H1 (cell line): ENCODE results near the gene OCEL1. TPM values are rescaled to one million over a fixed set of nuclear protein-coding genes. Genes with fewer than 3 reads are reported as not detected.

Source experiments
- CTCF ChIA-PET: fragments of 300-600 bp; sonication (Branson Sonifier 250); formaldehyde crosslinking; loops from one replicate; lab custom pipeline; 2021; ENCODE audit not compliant: partially characterized antibody; lab: Charles Lee
- POLR2A ChIA-PET: fragments of 300-600 bp; sonication (Branson Sonifier 250); formaldehyde crosslinking; loops from one replicate; lab custom pipeline; 2021; ENCODE audit warnings: inconsistent platforms; ENCODE audit not compliant: partially characterized antibody; lab: Charles Lee
- DNase-seq, 2 experiments: peaks; one replicate each; pipeline versions ENCODE4 v3.0.0 to v3.0.0-alpha.2; 2010 to 2022; ENCODE audit warnings: low spot score in 2 of 2, low read depth in 1 of 2, mixed read lengths in 1 of 2
- FAIRE-seq: peaks from 2 replicates; lab custom pipeline; 2011; peaks lifted over from hg19 to GRCh38; lab: Jason Lieb, UNC
- H2AFZ ChIP-seq: 2 replicates; pipeline ENCODE4 v1.8.1; 2012; ENCODE audit warnings: low read length, inconsistent platforms
- H2AK5ac ChIP-seq: 2 replicates; pipeline ENCODE4 v1.6.1; 2013; ENCODE audit warnings: low read depth, low read length
- H2BK120ac ChIP-seq: replicated peaks from 2 replicates; pipeline ENCODE3; 2013; ENCODE audit warnings: low read depth, low read length, inconsistent platforms
- H2BK12ac ChIP-seq: 2 replicates; pipeline ENCODE4 v1.6.1; 2013; ENCODE audit warnings: low read depth, low read length
- H2BK15ac ChIP-seq: 2 replicates; pipeline ENCODE4 v1.6.1; 2013; ENCODE audit warnings: low read length
- H2BK20ac ChIP-seq: 2 replicates; pipeline ENCODE4 v1.6.1; 2013; ENCODE audit warnings: low read length
- H2BK5ac ChIP-seq: 2 replicates; pipeline ENCODE4 v1.6.1; 2013; ENCODE audit warnings: low read depth, low read length
- H3K14ac ChIP-seq: 2 replicates; pipeline ENCODE4 v1.6.1; 2013; ENCODE audit warnings: inconsistent platforms; ENCODE audit not compliant: insufficient read length
- H3K18ac ChIP-seq: 2 replicates; pipeline ENCODE4 v1.6.1; 2013; ENCODE audit warnings: low read length; ENCODE audit errors: extremely low read depth
- H3K23ac ChIP-seq: 2 replicates; pipeline ENCODE4 v1.6.1; 2013; ENCODE audit warnings: inconsistent platforms; ENCODE audit not compliant: insufficient read length
- H3K23me2 ChIP-seq: 2 replicates; pipeline ENCODE4 v1.6.1; 2013; ENCODE audit warnings: low read depth, low read length
- H3K27ac ChIP-seq: 2 replicates; pipeline ENCODE4 v1.6.1; 2011; ENCODE audit warnings: low read depth, low read length, inconsistent platforms
- H3K27me3 ChIP-seq, 4 experiments: replicated peaks in 1 of 4; 1 replicate in 1 of 4; 2 replicates in 3 of 4; pipeline versions ENCODE4 v1.6.1 to v1.8.1; 2011 to 2013; ENCODE audit warnings: low read length in 3 of 4, mild to moderate bottlenecking in 3 of 4, inconsistent platforms in 2 of 4, mixed read lengths in 2 of 4, moderate library complexity in 1 of 4; ENCODE audit not compliant: control insufficient read depth in 3 of 4, insufficient read depth in 3 of 4; ENCODE audit errors: extremely low read depth in 1 of 4
- H3K36me3 ChIP-seq, 4 experiments: 2 replicates each; pipeline versions ENCODE4 v1.6.1 to v1.8.1; 2011 to 2013; ENCODE audit warnings: mild to moderate bottlenecking in 4 of 4, low read length in 3 of 4, moderate library complexity in 2 of 4, control low read depth in 1 of 4, inconsistent platforms in 1 of 4; ENCODE audit not compliant: insufficient read depth in 4 of 4, control insufficient read depth in 2 of 4
- H3K4ac ChIP-seq: replicated peaks from 2 replicates; pipeline ENCODE3; 2013; ENCODE audit warnings: low read length, low read depth, mixed read lengths, inconsistent platforms; ENCODE audit not compliant: insufficient read length
- H3K4me1 ChIP-seq, 4 experiments: replicated peaks in 1 of 4; 1 replicate in 1 of 4; 2 replicates in 3 of 4; pipeline versions ENCODE4 v1.6.1 to v1.8.1; 2011 to 2013; ENCODE audit warnings: low read length in 3 of 4, inconsistent platforms in 2 of 4, mixed read lengths in 1 of 4; ENCODE audit not compliant: insufficient read depth in 4 of 4, control insufficient read depth in 3 of 4
- H3K4me2 ChIP-seq, 2 experiments: 2 replicates each; pipeline versions ENCODE4 v1.6.1 to v1.8.1; 2011 to 2013; ENCODE audit warnings: low read depth in 2 of 2, low read length in 2 of 2, control low read depth in 1 of 2, inconsistent platforms in 1 of 2, mild to moderate bottlenecking in 1 of 2; ENCODE audit not compliant: insufficient read depth in 1 of 2
- H3K4me3 ChIP-seq, 4 experiments: fragments of 200-600, 300-600 bp in 1 of 4; sonication (generic), shearing (Covaris generic), sonication (Bioruptor Twin) in 1 of 4; 2 replicates each; pipeline versions ENCODE4 v1.5.1 to v1.8.1; 2011 to 2016; ENCODE audit warnings: low read length in 4 of 4, low read depth in 3 of 4, control low read depth in 2 of 4, inconsistent platforms in 2 of 4, mild to moderate bottlenecking in 2 of 4, mixed read lengths in 1 of 4, moderate library complexity in 1 of 4; ENCODE audit not compliant: insufficient read depth in 2 of 4; ENCODE audit errors: extremely low read depth in 1 of 4
- H3K56ac ChIP-seq: replicated peaks from 2 replicates; pipeline ENCODE3; 2013; ENCODE audit warnings: low read depth, mild to moderate bottlenecking, mixed read lengths, low read length, inconsistent platforms; ENCODE audit not compliant: insufficient read length
- H3K79me1 ChIP-seq: 2 replicates; pipeline ENCODE4 v1.6.1; 2013; ENCODE audit warnings: low read depth, low read length, control low read depth
- H3K79me2 ChIP-seq, 2 experiments: 2 replicates each; pipeline versions ENCODE4 v1.6.1 to v1.8.1; 2012 to 2013; ENCODE audit warnings: low read length in 2 of 2, mild to moderate bottlenecking in 2 of 2, inconsistent platforms in 1 of 2; ENCODE audit not compliant: insufficient read depth in 2 of 2, control insufficient read depth in 1 of 2
- H3K9ac ChIP-seq, 4 experiments: replicated peaks in 1 of 4; 1 replicate in 1 of 4; 2 replicates in 3 of 4; pipeline versions ENCODE4 v1.6.1 to v1.8.1; 2011 to 2013; ENCODE audit warnings: low read depth in 3 of 4, low read length in 3 of 4, control low read depth in 2 of 4, mild to moderate bottlenecking in 2 of 4, moderate library complexity in 2 of 4, inconsistent platforms in 1 of 4; ENCODE audit errors: extremely low read depth in 1 of 4
- H3K9me3 ChIP-seq, 2 experiments: 2 replicates each; pipeline versions ENCODE4 v1.6.1 to v1.8.1; 2012 to 2013; ENCODE audit warnings: mild to moderate bottlenecking in 2 of 2, moderate library complexity in 2 of 2, control low read depth in 1 of 2, inconsistent platforms in 1 of 2, low read depth in 1 of 2, low read length in 1 of 2, mixed read lengths in 1 of 2; ENCODE audit not compliant: insufficient read depth in 2 of 2
- H4K20me1 ChIP-seq, 2 experiments: replicated peaks in 1 of 2; 2 replicates each; pipeline versions ENCODE3 to v1.8.1; 2011 to 2013; ENCODE audit warnings: inconsistent platforms in 2 of 2, low read length in 2 of 2, mild to moderate bottlenecking in 1 of 2; ENCODE audit not compliant: insufficient read depth in 2 of 2, control insufficient read depth in 1 of 2
- H4K5ac ChIP-seq: 2 replicates; pipeline ENCODE4 v1.6.1; 2013; ENCODE audit warnings: low read length, low read depth, mixed read lengths, inconsistent platforms; ENCODE audit not compliant: insufficient read length
- H4K8ac ChIP-seq: 2 replicates; pipeline ENCODE4 v1.8.0; 2013; ENCODE audit warnings: mild to moderate bottlenecking, moderate library complexity, low read length, inconsistent platforms; ENCODE audit not compliant: insufficient read depth; ENCODE audit errors: extremely low read depth
- H4K91ac ChIP-seq: replicated peaks from 2 replicates; pipeline ENCODE3; 2013; ENCODE audit warnings: low read length, mixed read lengths, inconsistent platforms; ENCODE audit not compliant: insufficient read length
- EP300 ChIP-seq, 2 experiments: IDR thresholded peaks; 1 replicate in 1 of 2; 2 replicates in 1 of 2; pipeline ENCODE4 v1.6.1; 2011 to 2012; ENCODE audit warnings: low read depth in 2 of 2, low read length in 2 of 2, mild to moderate bottlenecking in 2 of 2, borderline replicate concordance in 1 of 2, inconsistent platforms in 1 of 2, moderate library complexity in 1 of 2
- JUN ChIP-seq: IDR thresholded peaks from 2 replicates; pipeline ENCODE4 v1.6.1; 2011; ENCODE audit warnings: low read depth, mild to moderate bottlenecking, improper control_type of control experiment, low read length
- KDM5A ChIP-seq: fragments of 200-600 bp; IDR thresholded peaks from 2 replicates; pipeline ENCODE4 v1.7.1; 2012; ENCODE audit warnings: mild to moderate bottlenecking, low read length, inconsistent platforms, mixed read lengths
- SP1 ChIP-seq: IDR thresholded peaks from 2 replicates; pipeline ENCODE4 v1.6.1; 2011; ENCODE audit warnings: low read depth, low read length
- WGBS, 2 experiments: shearing (Covaris generic) in 1 of 2; methylation state at CpG; one replicate each; pipeline versions ENCODE4 v1.1.6 to v1.1.7; 2013 to 2015; ENCODE audit warnings: low lambda C conversion rate in 2 of 2, mixed read lengths in 2 of 2, inconsistent platforms in 1 of 2, low coverage in 1 of 2, missing lambda C conversion rate in 1 of 2; ENCODE audit not compliant: insufficient replicate concordance in 2 of 2, insufficient coverage in 1 of 2, insufficient read length in 1 of 2; ENCODE audit errors: extremely low coverage in 1 of 2, missing lambda C conversion rate in 1 of 2; 5-methylcytosine and 5-hydroxymethylcytosine counted together
- polyA plus RNA-seq, 7 experiments: library from polyadenylated mRNA; depleted of rRNA in 3 of 7; stranded (reverse) in 5 of 7; unstranded in 2 of 7; fragments of >200 nt in 5 of 7; fragments of 200-250 nt in 2 of 7; gene quantifications; 1 replicate in 5 of 7; 2 replicates in 1 of 7; 4 replicates in 1 of 7; pipeline versions ENCODE4 v1.2.1 to v1.2.3, GENCODE V29; 2011 to 2013; ENCODE audit warnings: missing spikeins in 2 of 7, mixed read lengths in 2 of 7
- total RNA-seq: library from RNA; stranded (reverse); fragmentation: NEBNext Ultra II Directional; extraction: Animal tissue kit (Norgen Biotek cat#: 25700); gene quantifications from 2 replicates; pipeline ENCODE4 v1.2.1, GENCODE V29; 2021

The OCEL1 gene
- total and polyA plus RNA-seq, 2 of the 8 experiments (the other 6 are each of a cell fraction or from before 2014, with no cell fraction given) = 13.3 to 32.6 TPM

DNA sequence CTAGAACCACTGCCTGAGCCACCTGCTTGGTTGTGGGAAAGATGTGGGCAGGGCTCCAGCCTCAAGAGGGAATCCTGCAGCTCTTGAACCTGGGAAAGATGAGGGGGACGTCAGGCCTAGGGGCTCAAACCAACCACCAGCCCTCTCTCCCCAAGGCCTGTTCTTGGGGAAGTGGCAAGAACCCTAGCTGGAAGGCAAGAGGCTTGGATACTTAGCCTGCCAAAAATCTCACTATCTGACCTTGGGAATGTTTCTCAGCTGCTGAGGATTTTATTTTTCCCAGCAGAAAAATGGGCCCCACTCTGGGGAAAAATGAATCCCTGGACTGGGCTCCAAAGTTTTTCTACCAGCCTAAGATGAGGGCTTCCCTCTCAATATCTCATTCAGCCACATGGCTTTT is 33.9 kb downstream of the OCEL1 start:
- no peak overlapping the region for H4K5ac ChIP-seq
- peaks cover 0 to 5% (median 1%) of the 10 kb centered on the region in 4 experiments; a peak in 4 of 7 replicates for H3K4me1 ChIP-seq
- H3K27me3 ChIP-seq = no peaks in the 10 kb centered on the region
- no peak overlapping the region for H3K4me2 ChIP-seq
- no peak overlapping the region for H3K23ac ChIP-seq
- H2BK5ac ChIP-seq = no peak overlapping the region
- peaks cover 15 to 19% of the 10 kb centered on the region in 2 experiments; a peak in 3 of 4 replicates for H3K9me3 ChIP-seq
- no peaks in the 10 kb centered on the region for H3K79me2 ChIP-seq
- no peak overlapping the region for H3K4me3 ChIP-seq
- DNase-seq (no peak), FAIRE-seq (no peak)
- H3K18ac ChIP-seq = no peak overlapping the region
- no peak overlapping the region for H4K8ac ChIP-seq
- H2AFZ ChIP-seq = no peak overlapping the region
- ChIA-PET CTCF (interaction anchor here (0.8 to 5.3 kb wide), 15 partner anchors 10 to 132 kb away, joined by 3 to 56 read pairs (median 3); partner anchors contain the start of genes ANKLE1, DDA1, MRPL34 and USE1), POLR2A (interaction anchor here (0.8 to 12.8 kb wide), 9 partner anchors 9 to 32 kb away, joined by 3 to 113 read pairs (median 4); partner anchors contain the start of gene ANKLE1)
- no peaks in the 10 kb centered on the region for H3K23me2 ChIP-seq
- H4K91ac ChIP-seq = no peak overlapping the region
- no peak overlapping the region for H2BK12ac ChIP-seq
- WGBS, 2 experiments = 64% methylated on average over 1 of the region's 1 CpG; no CpG with 5 or more reads in 1 of the 2 experiments
- no peak for TF ChIP-seq EP300 (IDR thresholded peaks at IDR 0.05; ENCODE audit: borderline replicate concordance in 1 of 2, low read depth in 2 of 2, low read length in 2 of 2)
- no peak for TF ChIP-seq JUN
- no peak for TF ChIP-seq KDM5A
- no peak for TF ChIP-seq SP1
- peaks cover 0 to 13% (median 3%) of the 10 kb centered on the region in 4 experiments; a peak in 3 of 8 replicates for H3K36me3 ChIP-seq
- no peak overlapping the region for H2BK120ac ChIP-seq
- H3K56ac ChIP-seq = no peak overlapping the region
- H2BK15ac ChIP-seq = no peak overlapping the region; the same call in 1 of the 2 replicates
- no peak overlapping the region for H2BK20ac ChIP-seq
- H3K79me1 ChIP-seq = no peaks in the 10 kb centered on the region
- H3K14ac ChIP-seq = no peak overlapping the region
- no peaks in the 10 kb centered on the region for H4K20me1 ChIP-seq
- no peak overlapping the region for H3K9ac ChIP-seq
- H2AK5ac ChIP-seq = no peak overlapping the region
- no peak overlapping the region for H3K27ac ChIP-seq
- no peak overlapping the region for H3K4ac ChIP-seq
